KOPT-K1 (cell line): ENCODE measurements around the gene SLC23A2.
"Not testable (repeated sequence)": the region's sequence is repeated elsewhere in the genome, so short reads cannot be mapped to it uniquely, and the experiment has no call there.

Experiments used
- H3K27ac ChIP-seq: fragments of 200-600 bp; sonication (generic); 2 replicates; pipeline ENCODE4 v1.5.1; 2016; ENCODE audit warnings: antibody characterized with exemption, mild to moderate bottlenecking, low read depth, low read length; ENCODE audit not compliant: poor library complexity, severe bottlenecking
- H3K36me3 ChIP-seq: fragments of 200-600 bp; sonication (generic); 2 replicates; pipeline ENCODE4 v1.5.1; 2017; ENCODE audit warnings: antibody characterized with exemption, mild to moderate bottlenecking, low read length, moderate library complexity; ENCODE audit not compliant: insufficient read depth
- H3K9me3 ChIP-seq: fragments of 200-600 bp; sonication (generic); 2 replicates; pipeline ENCODE4 v1.5.1; 2017; ENCODE audit warnings: antibody characterized with exemption, low read length, mild to moderate bottlenecking; ENCODE audit not compliant: insufficient read depth, poor library complexity, severe bottlenecking

SLC23A2 gene

GRCh38 chr20:4878099-4878498 lies 123.2 kb downstream of the SLC23A2 start:
- not testable (repeated sequence) for H3K9me3 ChIP-seq, H3K27ac ChIP-seq
- peaks cover 94% of the 10 kb centered on the region for H3K36me3 ChIP-seq

- Histone ChIP-seq H3K36me3 (peaks cover 93% of the 10 kb centered on the region), H3K27ac (no peak overlapping the region), H3K9me3 (no peaks in the 10 kb centered on the region)
Observed at GRCh38 chr20:4876731-4877130, 124.6 kb downstream of the SLC23A2 start.

- Histone ChIP-seq H3K9me3 (no peaks in the 10 kb centered on the region), H3K27ac (no peak overlapping the region), H3K36me3 (peaks cover 92% of the 10 kb centered on the region)
Observed at GRCh38 chr20:4876301-4876700, 125.0 kb downstream of the SLC23A2 start.

GRCh38 chr20:4875578-4876067 lies 125.7 kb downstream of the SLC23A2 start:
- H3K36me3 ChIP-seq: peaks cover 90% of the 10 kb centered on the region
- no peaks in the 10 kb centered on the region for H3K9me3 ChIP-seq
- no peak overlapping the region for H3K27ac ChIP-seq

GRCh38 chr20:4873396-4873795 lies 127.9 kb downstream of the SLC23A2 start:
- Histone ChIP-seq H3K9me3 (no peaks in the 10 kb centered on the region), H3K36me3 (peaks cover 86% of the 10 kb centered on the region), H3K27ac (no peak overlapping the region)

GRCh38 chr20:4871486-4871885 lies 129.8 kb downstream of the SLC23A2 start:
- H3K9me3 ChIP-seq: no peaks in the 10 kb centered on the region
- H3K36me3 ChIP-seq: peaks cover 89% of the 10 kb centered on the region
- no peak overlapping the region for H3K27ac ChIP-seq

GRCh38 chr20:4870906-4871305 lies 130.4 kb downstream of the SLC23A2 start:
- Histone ChIP-seq H3K27ac (no peak overlapping the region), H3K36me3 (peaks cover 89% of the 10 kb centered on the region), H3K9me3 (no peaks in the 10 kb centered on the region)

GRCh38 chr20:4869290-4870193 lies 131.8 kb downstream of the SLC23A2 start:
- Histone ChIP-seq H3K27ac (no peak overlapping the region), H3K36me3 (peaks cover 86% of the 10 kb centered on the region)

GRCh38 chr20:4867051-4867450 lies 134.3 kb downstream of the SLC23A2 start:
- Histone ChIP-seq H3K9me3 (no peaks in the 10 kb centered on the region), H3K36me3 (peaks cover 86% of the 10 kb centered on the region), H3K27ac (no peak overlapping the region)

More at GRCh38 chr20:4869290-4870193, 131.8 kb downstream of the SLC23A2 start:
- no peaks in the 10 kb centered on the region for H3K9me3 ChIP-seq

GRCh38 chr20:4866429-4866828 lies 134.9 kb downstream of the SLC23A2 start:
- Histone ChIP-seq H3K9me3 (no peaks in the 10 kb centered on the region), H3K36me3 (peaks cover 88% of the 10 kb centered on the region), H3K27ac (no peak overlapping the region)

GRCh38 chr20:4864311-4864752 lies 137.0 kb downstream of the SLC23A2 start:
- H3K36me3 ChIP-seq: peaks cover 95% of the 10 kb centered on the region

GRCh38 chr20:4862661-4863060 lies 138.6 kb downstream of the SLC23A2 start:
- no peaks in the 10 kb centered on the region for H3K9me3 ChIP-seq
- peaks cover 96% of the 10 kb centered on the region for H3K36me3 ChIP-seq
- H3K27ac ChIP-seq: no peak overlapping the region

More at GRCh38 chr20:4864311-4864752, 137.0 kb downstream of the SLC23A2 start:
- no peak overlapping the region for H3K27ac ChIP-seq
- no peaks in the 10 kb centered on the region for H3K9me3 ChIP-seq

- no peaks in the 10 kb centered on the region for H3K9me3 ChIP-seq
- no peak overlapping the region for H3K27ac ChIP-seq
- H3K36me3 ChIP-seq: peaks cover 96% of the 10 kb centered on the region
Observed at GRCh38 chr20:4861961-4862360, 139.3 kb downstream of the SLC23A2 start.

GRCh38 chr20:4858000-4858399 lies 143.3 kb downstream of the SLC23A2 start:
- Histone ChIP-seq H3K36me3 (peaks cover 100% of the 10 kb centered on the region), H3K27ac (no peak overlapping the region), H3K9me3 (no peaks in the 10 kb centered on the region)

- Histone ChIP-seq H3K9me3 (no peaks in the 10 kb centered on the region), H3K36me3 (peaks cover 87% of the 10 kb centered on the region), H3K27ac (no peak overlapping the region)
Observed at GRCh38 chr20:4856022-4856755, 145.1 kb downstream of the SLC23A2 start.
